NCI-H2107 treated with DMSO at 0.1 percent for 48 hours (cell line): ENCODE data around the gene KRT36.

Source experiments
- DNase-seq: peaks from one replicate; lab custom pipeline; 2025; ENCODE audit not compliant: unreplicated experiment; lab: John Stamatoyannopoulos, UW

Gene KRT36

DNA sequence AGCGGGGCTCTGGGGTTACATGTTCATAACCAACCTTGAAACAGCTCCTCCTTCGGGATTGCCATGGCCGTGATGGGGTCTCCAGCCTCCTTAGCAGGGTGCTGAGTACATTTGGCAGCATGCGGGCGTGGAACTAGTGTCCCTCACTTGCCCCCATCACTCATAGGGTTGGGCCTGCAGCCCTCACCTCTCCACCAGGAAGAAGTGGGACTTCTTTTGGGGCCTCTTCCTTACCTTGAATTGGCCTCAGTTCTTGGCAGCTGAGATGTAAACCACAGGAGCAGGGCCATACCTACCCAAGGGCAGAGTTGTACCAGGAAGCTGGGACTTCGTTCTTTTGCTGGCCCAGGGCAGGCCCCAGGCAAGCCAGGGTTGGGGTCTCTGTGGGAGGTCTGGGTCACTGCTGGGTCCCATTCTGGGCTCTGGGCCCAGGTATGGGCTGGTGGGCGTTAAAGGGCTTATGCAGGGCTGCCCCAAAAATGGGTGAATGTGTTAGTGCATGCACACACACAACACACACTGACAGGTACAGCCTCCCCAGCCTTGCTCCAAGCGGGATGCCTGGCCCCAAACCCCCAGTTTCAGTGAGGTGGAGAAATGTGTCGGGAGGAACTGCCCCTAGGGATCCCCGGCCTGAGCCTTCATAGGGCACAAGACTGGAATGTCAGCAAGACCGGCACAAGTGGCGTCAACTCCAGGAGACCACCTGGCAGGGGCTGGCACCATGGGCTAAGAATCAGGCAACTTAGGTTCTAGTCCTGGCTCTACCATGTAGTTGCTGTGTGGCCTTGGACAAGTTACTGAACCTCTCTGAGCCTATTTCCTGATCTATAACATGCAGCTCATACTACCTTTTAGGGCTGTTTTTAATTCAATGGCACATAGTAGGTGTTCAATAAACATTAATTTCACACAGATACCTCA lies 32.9 kb upstream of the KRT36 start:
- DNase-seq: no peak

DNA sequence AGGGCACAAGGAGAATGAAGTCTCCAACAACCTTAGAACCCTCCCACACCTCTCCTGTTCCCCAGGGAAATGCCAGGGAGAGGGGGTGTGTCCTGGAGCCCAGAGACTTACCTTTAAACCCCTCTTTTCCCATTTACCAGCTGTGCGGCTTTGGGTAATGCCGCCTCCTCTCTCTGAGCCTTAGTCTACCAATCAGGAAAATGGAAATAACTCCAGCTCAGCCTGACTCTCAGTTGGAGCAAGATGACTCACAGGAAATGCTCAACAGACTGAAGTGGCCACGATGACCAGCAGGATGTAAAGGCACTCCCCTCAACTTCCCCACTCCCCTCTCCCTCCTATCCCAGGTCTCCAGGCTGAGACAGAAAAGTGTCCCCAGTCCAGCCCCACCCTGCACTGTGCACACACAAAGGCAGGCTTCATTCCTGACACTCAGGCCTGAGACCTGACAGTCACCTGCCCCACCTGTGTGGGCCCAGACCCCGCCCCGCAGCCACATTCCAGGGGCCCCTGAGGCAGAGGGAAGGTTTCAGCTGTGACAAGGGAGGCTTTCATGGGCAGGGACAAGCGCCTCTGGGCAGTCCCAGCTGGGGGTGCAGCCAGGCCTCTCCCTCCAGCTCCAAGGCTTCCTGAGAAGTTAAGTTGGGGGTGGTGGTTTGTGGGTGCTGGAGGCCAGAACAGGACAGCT lies 32.0 kb upstream of the KRT36 start:
- DNase-seq: no peak

DNA sequence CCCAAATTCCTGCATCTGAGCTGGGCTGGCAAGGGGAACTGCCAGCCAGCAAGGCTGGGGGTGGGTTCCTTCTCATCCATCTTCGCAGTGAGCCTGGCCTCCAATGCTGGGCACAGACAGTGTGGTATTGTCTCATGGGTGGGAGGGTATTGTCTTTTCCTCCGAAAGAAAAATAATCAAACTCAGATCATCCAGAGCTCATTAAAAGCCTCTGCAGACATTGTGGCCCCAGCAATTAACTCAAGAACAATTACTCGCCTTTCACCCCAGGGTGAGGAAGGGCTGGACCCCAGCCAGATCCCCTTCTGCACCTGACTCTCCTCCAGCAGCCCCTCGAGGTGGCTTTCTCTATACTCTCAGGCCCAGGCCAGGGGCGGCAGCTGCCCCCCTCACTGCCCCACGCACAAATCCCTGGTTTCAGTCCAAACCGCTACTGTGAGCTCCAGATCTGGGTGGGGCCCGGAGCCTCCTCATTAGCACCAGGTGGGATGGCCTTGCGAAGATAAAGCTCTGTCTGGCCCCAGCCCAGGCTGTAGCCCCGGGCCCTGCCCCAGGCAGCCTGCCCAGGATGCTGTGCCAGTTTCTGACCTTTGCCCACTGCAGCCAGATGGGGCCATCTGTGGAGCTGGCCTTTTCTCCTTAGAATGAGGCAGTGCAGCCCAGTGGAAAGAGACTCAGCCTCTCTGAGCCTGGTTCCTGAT lies 31.3 kb upstream of the KRT36 start:
- no peak for DNase-seq

DNA sequence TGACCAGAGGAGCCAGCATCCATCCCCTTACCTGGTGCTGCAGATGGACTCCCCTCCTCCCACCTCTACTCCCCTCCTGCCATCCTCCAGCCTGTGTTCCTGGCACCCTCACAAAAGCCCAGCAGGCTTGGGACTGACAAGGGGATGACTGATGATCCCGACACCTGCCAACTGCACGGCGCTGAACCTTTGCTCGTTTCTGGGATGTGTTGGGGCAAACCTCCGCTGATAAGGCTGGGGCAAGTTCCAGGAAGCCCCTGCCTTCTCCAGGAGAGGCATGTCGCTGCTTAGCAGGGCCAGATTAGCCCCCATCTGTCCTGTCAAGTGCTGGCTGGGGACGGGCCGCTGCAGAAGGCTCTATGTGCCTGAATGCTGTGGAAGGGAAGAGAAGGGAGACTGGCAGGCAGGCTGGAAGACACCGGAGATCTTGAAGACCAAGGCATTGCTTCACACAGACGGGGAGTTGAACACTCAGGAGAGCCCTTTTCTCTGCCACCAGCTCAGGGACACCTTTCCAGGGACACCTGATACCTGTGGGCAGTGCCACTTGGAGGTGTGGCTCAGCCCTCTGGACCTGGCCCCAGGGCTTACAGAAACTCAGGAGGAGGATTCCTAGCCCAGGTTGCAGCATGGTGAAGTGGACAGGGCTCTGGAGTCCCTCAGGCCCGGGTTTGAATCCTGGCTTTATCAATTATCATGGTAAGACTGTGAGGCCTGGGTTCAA lies 30.0 kb upstream of the KRT36 start:
- DNase-seq: no peak

DNA sequence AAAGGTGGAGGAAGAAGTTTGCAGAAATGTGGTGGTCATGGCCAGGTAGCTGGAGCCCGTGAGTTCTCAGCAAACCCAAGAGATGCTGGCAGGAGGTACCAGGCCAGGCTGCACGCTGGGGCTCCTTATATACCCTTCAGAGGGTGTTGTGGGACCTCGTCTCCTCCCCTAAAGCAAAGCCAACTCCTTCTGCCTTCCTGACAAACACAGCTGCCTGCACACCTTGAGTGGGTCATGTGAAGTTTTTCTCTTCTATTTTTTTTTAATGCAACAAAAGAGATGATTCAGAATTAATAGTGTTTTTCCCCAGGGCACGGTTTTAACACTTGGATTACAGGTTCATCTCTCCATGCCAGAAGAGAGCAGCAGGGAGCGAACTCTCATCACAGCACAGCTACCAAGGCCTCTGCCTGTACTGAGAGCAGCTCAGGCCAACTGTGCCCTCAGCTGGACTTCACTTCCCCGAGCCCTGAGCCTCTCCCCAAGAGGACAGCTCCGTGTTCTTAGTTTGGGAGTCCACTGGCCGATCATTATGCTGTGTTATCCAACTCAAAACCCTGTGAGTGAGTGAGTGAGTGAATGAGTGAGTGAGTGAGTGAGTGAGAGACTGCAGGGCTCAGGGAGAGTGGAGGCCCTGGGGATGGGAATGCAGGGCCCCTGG lies 29.2 kb upstream of the KRT36 start, which contains the start of gene KRT15:
Gene KRT15, minus strand, starts transcription at position 102 of the 661 bp plus-strand sequence. Its CDS starts 63 bp downstream, at position 39.
- no peak for DNase-seq

DNA sequence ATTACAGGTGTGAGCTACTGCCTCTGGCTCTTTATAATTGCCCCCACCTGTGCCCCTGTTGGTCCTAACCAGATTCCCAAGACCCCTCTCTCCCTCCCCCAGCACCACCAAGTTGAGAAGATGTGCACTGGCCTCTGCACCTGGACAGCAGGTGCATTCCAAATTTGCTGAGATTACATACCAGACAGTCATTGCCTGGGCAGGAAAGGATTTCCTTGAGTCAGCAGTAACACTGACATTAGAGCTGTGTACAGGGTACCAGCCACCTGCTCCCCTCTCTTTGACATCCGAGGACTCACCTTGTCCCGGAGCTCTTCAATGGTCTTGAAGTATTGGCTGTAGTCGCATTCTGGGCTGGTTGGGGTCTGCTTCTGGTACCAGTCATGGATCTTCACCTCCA lies 28.3 kb upstream of the KRT36 start:
- no peak for DNase-seq

DNA sequence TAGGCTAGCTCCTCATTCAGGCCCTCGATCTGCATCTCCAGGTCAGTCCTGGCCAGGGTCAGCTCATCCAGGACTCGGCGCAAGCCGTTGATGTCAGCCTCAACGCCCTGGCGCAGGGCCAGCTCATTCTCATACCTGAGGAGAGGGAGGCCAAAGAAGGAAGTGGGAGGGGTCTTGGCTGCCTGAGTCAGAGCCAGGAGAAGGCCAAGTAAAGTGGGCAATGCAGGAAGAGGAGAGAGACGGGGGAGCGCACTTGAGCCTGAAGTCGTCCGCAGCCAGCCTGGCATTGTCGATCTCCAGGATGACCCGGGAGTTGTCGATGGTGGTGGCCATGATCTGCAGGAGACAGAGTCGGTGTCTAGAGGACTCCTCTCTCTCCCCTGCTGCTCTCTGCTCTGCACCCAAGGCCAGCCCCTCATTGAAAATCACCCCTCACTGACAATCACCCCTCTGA lies 27.1 kb upstream of the KRT36 start:
- no peak for DNase-seq

DNA sequence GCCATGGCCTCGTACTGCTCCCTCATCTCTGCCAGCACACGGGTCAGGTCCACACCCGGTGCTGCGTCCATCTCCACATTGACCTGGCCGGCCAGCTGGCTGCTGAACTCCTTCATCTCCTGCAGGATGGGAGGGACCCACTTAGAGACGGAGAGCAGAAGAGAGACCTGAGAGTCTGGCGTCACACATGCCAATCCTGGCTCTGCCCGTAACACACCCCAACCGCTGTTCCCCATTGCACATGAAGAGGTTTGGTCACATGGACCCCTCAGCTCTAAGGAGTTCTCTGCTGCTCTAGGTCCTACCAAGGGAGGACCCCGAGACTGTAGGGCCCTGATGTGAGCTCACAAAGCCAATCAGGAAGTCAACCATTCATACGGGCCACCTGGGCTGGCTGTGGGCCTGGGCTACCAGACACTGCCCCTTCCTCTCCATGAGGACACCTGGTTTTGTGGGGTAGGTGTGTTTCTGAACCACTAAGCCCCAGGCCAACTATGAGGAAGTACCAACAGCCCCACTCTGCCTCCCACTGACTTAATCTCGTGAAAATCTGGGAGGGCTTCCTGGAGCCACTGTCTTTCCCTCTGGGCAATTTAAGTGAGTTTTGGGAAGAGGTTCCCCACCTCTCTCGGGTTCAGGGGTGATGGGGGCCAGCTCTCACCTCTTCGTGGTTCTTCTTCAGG lies 26.6 kb upstream of the KRT36 start:
- DNase-seq: no peak

DNA sequence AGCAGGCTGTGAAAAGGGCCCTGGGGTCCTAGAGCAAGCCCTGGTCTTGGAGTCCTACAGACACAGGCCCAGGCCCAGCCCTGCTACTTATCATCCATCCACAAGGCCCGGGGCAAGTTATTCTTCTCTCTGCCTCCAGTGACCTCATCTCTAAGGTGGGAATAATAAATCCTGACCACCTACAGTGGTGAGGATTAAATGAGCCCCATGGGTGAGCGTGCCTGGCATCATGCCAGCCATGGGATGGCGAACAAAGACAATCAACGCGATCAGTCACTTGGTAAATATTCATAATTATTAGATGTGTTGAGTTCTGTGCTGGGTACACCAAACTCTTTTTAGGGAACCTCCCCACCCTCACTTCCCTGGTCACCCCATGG lies 23.4 kb upstream of the KRT36 start:
- no peak for DNase-seq

DNA sequence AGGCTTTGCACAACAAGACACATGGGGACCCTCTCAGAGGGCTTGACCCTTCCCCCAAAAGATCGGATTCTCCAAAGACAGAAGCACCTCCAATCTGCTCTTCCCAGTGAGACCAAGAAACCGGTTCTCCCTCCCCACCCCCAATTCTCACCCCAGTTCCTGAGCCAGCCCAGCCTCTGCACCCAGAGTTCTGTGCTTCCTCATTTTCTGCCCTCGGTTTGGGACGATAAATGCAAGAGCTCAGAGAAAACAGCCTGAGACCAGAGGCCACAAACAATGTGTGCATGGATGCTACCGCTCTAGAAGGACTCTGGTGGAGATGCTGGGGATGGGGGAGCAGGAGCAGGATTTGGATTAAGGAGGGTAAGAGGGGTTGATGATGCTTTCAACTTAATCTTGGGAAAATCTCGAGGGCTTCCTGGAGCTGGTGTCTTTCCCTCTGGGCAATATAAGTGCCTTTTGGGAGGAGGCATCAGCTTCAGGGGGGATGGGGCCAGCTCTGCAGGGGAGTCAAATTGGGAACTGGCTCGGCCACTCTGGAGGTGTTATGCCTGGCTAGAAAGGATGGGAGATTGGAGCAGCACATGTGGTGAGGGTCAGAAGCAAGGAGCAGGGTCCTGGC lies 22.9 kb upstream of the KRT36 start:
- DNase-seq: no peak

DNA sequence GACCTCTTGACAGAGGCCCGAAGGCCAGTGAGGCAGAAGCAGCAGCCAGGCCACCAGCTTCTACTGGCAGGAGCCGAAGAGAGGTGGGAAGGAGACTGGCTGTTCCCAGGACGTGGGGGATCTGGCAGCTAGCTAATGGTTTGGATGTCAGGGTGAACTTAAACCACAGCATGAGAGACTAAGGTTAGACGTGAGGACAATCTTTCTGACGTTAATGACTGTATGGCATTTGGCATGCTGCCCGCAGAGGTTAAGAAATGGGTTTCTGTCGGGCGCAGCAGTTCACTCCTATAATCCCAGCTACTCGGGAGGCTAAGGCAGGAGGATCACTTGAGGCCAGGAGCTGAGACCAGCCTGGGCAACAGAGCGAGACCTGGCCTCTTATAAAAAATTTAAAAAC lies 22.0 kb upstream of the KRT36 start:
- no peak for DNase-seq

DNA sequence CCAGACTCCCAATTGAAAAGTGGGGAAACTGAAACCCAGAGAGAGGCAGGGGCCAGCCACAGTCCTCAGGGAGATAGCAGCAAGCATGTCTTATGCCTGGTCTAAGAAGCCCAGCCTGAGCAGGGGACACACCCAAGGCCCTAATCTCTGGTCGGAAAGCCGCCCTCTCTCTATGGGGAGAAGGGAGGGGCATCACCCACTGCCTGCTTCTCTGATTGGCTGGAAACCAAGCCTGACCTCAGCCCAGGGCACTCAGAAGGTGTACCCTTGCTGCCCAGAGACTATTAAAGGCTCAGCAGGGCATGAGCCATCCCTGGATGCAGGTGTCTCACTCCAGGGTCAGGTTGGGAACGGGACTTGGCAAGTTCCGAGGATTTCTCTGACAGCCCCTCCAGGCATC lies 21.4 kb upstream of the KRT36 start:
- no peak for DNase-seq

DNA sequence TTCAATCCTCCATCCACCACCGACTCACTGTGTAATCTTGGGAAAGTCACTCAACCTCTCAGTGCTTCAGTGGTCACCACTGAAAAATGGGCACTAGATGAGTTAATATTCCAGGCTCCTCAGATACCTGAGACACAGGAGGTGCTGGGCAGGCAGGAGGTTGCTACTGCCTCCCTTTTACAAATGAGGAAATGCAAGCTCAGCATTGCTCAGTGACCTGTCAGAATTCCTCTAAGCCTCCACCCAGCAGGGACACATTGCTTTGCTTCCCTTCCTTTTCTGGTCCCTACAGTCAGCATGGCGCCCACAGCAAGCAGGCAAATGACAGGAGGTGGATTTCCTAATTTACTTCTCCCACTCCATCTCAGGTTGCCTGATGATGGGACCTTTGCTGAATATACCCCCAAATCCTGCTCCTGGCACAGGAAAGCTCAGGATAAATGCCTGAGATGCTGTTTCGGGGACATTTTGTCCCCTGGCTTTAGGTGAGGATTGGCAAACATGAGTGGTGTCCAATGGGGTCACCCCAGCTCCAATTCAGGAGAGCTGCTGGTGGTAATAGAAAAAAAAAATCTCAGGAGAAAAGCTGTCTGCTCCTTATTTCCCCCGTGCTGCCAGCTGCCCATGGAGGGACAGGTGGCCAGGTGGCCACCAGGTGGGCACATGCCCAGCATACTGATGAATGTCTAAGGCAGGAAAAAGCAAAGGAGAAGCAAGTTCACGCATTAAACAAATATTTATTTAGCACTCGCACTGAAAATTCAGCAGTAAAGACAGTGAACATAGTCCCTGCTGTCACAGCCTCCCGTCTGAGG lies 20.7 kb upstream of the KRT36 start:
- DNase-seq: no peak

DNA sequence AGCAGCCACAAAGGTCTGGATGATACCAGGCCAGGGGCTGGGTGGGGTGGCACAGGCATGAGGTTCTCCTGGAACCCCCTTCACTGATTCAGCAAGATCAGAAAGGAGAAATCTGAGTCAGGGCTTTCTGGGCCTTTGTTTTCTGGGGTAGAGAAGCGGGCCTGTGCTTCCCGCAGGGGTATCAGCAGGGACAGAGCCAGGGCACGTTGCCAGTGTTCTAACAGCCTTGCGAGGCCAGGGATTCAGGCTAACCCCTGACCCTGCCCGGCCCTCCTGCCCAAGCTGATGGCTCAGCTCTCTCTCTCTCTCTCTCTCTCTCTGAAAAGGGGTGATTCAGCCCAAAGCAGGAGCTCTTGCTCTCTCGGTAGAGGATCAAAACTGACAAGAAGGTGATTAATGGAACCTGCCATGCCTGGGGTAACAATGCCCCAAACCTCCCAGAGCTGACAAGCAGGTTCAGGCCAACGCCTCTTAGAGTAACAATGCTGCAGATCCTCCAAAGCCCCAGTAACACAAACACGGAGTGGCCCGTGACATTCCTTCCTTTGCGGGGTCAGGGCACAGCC lies 17.7 kb upstream of the KRT36 start:
- DNase-seq: no peak

DNA sequence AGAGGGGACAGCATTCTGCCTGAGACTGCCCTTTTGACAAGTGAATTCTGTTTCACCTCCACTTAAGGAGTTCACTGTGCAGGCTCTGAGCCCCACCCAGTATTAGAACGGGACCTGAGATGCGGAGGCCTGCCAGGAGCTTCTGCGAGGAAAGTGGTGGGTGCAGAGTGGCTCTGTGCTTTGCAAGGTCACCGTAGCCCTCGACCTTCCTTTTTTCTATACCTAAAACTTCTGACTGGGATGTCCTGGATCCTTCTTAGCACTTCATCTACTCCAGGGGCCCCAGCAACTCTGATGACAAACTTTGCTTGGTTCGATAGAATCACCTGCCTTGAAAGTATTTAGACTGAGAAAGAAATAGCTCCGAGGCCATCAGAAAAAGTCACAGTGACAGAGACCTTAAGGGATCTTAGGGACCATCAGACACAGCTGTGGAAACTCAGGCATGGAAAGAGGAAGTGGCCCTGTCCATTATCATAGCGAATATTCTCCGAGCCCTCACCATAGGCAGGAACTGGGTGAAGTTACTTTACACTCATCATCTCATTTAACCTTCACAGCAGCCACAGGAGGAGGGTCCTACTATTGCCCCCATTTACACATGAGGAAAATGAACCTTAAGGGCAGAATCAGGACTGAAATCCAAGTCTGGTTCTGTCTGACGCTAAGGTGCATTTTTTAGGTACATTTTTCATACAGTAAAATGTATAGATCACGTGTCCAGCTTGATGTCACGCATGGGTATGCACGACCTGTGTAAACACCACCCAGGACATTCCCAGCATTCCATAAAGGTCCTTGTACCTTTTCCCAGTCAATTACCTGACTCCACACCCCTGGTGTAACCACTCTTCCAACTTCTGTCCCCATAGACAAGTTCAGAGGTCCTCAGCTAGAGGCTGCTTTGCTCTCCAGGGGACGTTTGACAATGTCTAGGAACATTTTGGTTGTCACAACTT lies 16.4 kb upstream of the KRT36 start:
- DNase-seq: no peak

DNA sequence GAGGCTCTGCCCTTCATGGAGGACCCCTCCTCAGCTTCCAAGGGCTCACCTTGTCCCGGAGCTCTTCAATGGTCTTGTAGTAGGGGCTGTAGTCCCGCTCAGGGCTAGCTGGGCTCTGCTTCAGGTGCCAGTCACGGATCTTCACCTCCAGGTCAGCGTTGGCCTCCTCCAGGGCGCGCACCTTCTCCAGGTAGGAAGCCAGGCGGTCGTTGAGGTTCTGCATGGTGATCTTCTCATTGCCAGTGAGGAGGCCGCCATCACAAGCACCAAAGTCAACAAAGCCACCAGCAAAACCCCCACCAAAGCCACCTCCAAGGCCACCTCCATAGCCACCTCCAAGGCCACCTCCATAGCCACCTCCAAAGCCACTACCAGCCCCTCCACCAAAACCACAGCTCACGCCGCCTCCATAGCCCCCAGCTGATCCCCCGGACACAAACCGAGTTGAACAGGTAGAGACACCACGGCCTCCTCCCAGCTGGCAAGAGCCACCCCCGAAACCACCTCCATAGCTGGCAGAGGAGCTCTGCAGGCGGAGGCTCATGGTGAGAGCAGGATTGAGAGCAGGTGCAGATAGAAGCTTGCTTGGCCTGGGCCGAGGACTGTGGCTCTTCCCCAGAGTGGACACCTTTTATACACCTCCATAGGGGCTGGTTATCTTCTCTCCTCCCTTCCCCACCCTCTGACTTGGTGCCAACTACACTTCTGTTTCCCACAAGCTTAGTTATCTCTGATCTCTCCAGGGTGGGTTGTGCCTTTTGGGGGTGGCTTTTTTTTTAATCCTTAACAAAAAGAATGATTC lies 15.5 kb upstream of the KRT36 start, which contains the start of gene KRT13:
Gene KRT13, minus strand, starts transcription at position 606 of the 802 bp plus-strand sequence. Its CDS starts 62 bp downstream, at position 544.
- no peak for DNase-seq
